GM21381 (cell line): ENCODE results near the gene RABGGTA.

Experiments
- ATAC-seq: cut with Tn5 transposase; IDR thresholded peaks from one replicate; pipeline ENCODE4 v1.9.1; 2021; ENCODE audit warnings: mild to moderate bottlenecking, moderate library complexity; ENCODE audit not compliant: unreplicated experiment

RABGGTA gene

GRCh38 chr14:24271134-24271833, at the start of gene RABGGTA:
Gene RABGGTA, minus strand, starts transcription at chr14:24271597. Its CDS starts 482 bp downstream, at chr14:24271115.
- ATAC-seq: peak; percentile 84

GRCh38 chr14:24317141-24317928, 45.9 kb upstream of the RABGGTA start:
- no peak for ATAC-seq

- ATAC-seq: no peak
Observed at GRCh38 chr14:24316597-24316950, 45.2 kb upstream of the RABGGTA start.

- ATAC-seq: no peak
Observed at GRCh38 chr14:24315807-24316596, 44.6 kb upstream of the RABGGTA start.

GRCh38 chr14:24315243-24315806, 43.9 kb upstream of the RABGGTA start:
- ATAC-seq: no peak

GRCh38 chr14:24314377-24315193, 43.2 kb upstream of the RABGGTA start:
- no peak for ATAC-seq

DNA sequence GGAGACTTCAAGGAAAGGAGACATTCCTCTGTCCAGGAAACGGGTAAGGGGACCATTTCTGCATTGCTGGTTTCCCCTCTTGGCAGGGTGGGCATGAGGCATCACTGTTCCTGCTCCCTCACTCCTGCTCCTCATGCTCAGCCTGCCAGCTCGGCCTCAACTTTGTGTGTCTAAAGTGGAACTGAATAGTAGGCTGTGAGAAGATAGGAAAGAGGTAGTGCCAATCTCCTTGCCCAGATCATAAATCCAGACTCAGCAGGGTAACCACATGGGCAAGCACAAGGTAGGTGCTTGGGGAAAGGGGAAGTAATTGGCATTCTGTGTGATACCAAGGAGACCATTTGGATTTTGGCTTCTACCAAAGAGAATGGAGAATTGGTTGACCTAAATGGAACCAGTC, 42.5 kb upstream of the RABGGTA start:
- no peak for ATAC-seq

DNA sequence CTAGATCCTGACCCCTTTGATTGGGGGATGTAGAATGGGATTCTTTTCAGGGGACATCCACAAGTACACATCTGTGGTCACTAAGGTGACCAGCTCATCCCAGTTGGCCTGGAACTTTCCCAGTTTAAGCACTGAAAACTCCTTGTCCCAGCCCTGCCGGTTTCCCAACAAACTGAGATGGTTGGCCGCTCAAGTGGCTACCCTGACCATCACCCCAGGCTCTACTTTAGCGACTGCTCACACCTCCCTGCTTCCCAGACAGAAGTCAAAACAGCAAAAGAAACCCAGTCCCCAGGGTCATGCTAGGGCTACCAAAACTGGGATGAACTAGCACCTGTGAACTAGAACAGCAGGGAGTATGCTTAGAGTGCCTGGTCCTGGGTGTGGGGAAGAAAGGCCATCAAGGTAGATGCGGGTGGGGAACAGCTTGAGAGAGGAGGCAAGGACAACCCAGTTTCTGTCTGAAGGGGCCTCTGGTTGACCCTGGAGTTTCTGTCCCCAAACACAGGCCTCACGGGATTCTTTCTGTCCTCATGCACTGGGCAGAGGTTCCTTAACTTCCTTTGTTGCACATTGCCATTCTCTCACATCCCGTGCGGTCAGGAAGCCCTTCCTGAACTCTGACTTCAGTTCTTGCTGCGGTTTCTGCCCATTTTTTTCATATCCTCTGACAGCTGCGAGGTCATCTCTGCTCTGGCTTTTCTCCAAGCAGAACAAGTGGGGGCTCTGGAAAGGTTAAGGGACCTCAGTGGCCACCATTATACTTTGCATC, 41.5 kb upstream of the RABGGTA start:
- ATAC-seq: no peak

DNA sequence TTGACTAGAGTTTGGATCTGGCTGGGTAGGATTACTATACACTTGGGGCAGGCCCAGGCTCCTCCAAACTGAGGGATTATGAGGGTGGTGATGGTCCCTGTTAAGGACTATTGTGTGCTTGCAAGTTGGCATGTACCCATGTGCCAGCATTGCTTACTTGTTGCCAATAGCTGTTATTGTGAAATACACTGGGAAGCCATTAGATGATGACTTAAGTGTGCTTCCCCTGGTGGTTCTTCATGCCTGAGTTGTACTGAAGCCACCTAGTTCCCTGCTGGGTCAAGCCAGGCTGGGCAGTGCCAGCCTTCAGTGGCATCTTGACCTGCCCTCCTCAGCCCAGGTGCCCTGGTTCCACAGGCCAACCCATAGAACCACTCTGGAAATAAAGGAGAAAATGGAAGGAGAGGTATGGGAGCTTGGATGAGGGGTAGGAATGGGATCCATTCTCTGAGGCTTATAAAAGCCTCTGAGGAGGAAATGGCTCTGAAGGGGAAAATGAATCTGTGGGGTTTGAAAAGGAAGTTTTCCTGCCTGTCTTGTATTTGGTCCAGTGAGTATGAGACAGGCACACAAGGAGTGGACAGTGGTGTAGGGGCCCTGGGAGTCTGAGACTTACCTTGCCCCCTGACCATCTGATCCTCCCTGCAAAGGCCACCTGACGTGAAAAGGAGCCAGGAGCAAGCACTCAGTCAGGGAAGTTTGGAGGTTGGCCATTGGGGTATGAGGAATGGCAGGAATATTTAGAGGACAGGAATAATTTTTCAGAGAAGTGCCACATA, 40.6 kb upstream of the RABGGTA start:
- ATAC-seq: no peak

GRCh38 chr14:24310646-24311604, 39.5 kb upstream of the RABGGTA start, which contains the start of gene LTB4R:
Gene LTB4R, plus strand, starts transcription at chr14:24311502. Its CDS starts 4,150 bp downstream, at chr14:24315652.
- peak; percentile 66 for ATAC-seq

GRCh38 chr14:24310265-24310645, 38.9 kb upstream of the RABGGTA start:
- no peak for ATAC-seq

GRCh38 chr14:24309538-24310264, 38.3 kb upstream of the RABGGTA start, which contains the start of gene LTB4R2:
Gene LTB4R2, plus strand, starts transcription at chr14:24310140. Its CDS starts 525 bp downstream, at chr14:24310665.
- ATAC-seq: no peak

DNA sequence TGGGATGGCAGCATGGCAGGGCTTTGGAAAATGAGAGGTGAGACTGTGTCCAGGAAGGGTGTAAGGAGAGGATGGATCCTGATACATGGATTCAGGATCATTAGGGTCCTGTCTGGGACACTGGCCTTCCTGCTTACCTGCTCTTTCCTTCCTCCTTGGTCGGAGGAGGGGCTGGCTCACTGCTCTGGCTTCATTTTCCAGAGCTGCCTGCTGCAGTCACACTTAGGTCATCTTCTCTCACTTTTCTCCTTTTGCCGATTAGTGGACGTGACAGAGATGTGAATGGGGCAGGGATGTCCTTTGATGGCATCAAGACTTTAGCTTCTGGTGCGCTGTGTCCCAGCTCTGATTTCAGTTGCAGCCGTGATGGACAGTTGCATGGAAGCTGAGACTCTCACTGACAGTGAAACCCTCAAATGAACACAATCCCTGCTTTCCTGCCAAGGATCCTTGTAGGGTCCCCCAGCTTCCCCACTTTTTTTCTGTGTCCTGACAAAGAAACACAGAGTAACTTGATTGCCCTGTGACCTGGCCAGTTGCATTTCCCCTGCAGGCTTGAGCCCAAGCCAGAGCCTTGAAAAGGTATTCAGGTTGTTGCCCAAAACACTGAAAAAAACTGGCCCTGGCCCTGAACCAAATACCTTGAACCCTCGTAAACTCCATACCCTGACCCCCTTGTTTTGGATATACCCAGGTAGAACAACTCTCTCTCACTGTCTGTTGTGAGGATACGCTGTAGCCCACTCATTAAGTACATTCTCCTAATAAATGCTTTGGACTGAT, 37.1 kb upstream of the RABGGTA start:
- no peak for ATAC-seq

- no peak for ATAC-seq
Observed at GRCh38 chr14:24307575-24308341, 36.4 kb upstream of the RABGGTA start, which contains the start of gene CIDEB. Gene CIDEB, minus strand, starts transcription at chr14:24307977. Its CDS starts 119 bp downstream, at chr14:24307858.

DNA sequence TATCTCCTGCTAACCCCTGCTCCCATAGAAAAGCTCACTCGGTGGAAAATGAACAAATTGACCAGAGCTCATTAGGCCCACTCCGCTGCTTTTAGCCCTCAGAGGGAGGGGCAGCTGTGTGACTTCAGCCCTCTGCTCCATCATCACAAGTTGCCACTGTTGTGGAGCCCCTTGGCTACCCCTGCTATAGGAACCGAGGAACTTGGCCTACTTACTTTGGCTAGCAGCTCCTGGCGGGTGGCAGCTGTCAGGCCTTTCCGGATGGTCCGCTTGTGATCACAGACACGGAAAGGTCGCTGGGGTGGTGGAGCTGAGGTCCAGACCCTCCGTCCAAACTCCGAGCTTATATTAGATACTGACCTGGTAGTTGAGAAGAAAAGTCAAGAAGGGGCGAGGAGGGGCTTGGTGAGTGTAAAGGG, 35.8 kb upstream of the RABGGTA start:
- no peak for ATAC-seq
